WTC11 (cell line): ENCODE measurements around the gene LMTK2. TPM values are rescaled to one million over a fixed set of nuclear protein-coding genes. Genes with fewer than 3 reads are reported as not detected.
A peak's percentile ranks its signal among the peaks of the same experiment; 100 is the strongest.

ENCODE experiments used
- ATAC-seq: fragments of 200-7000 bp; cut with Tn5 transposase; 2 replicates; pipeline ENCODE4 v1.10.0; 2021; ENCODE audit warnings: mild to moderate bottlenecking, moderate library complexity
- CTCF ChIA-PET: fragments of 300-600 bp; sonication (Branson Sonifier 250); formaldehyde crosslinking; loops from one replicate; lab custom pipeline; 2021; ENCODE audit warnings: antibody characterized with exemption; lab: Charles Lee
- POLR2A ChIA-PET: fragments of 350-600 bp; sonication (Branson Sonifier 250); formaldehyde crosslinking; loops from one replicate; lab custom pipeline; 2021; ENCODE audit warnings: antibody characterized with exemption; lab: Charles Lee
- DNase-seq: peaks from one replicate; pipeline ENCODE4 v3.0.0; 2021; ENCODE audit warnings: low spot score
- H3K27ac Mint-ChIP-seq: 2 replicates; pipeline ENCODE4 v1.8.0; 2021; ENCODE audit warnings: mixed read lengths
- H3K27me3 Mint-ChIP-seq: 2 replicates; pipeline ENCODE4 v1.8.0; 2021; ENCODE audit warnings: low read depth, mild to moderate bottlenecking, moderate library complexity, mixed read lengths
- H3K36me3 Mint-ChIP-seq: 2 replicates; pipeline ENCODE4 v1.8.0; 2021; ENCODE audit warnings: mixed read lengths
- H3K4me1 Mint-ChIP-seq: 2 replicates; pipeline ENCODE4 v1.8.0; 2022; ENCODE audit warnings: mixed read lengths
- H3K4me3 Mint-ChIP-seq: 2 replicates; pipeline ENCODE4 v1.8.0; 2021; ENCODE audit warnings: mild to moderate bottlenecking, moderate library complexity, mixed read lengths
- H3K9me3 Mint-ChIP-seq: 2 replicates; pipeline ENCODE4 v1.8.0; 2021; ENCODE audit warnings: mixed read lengths
- E2F4 ChIP-seq: sonication (generic); formaldehyde crosslinking; IDR thresholded peaks from 2 replicates; pipeline ENCODE4 v1.8.1; 2022; ENCODE audit warnings: low read depth, mild to moderate bottlenecking, moderate library complexity, missing genetic modification reagents, borderline replicate concordance
- EMX1 ChIP-seq: fragments of 250-450 bp; sonication (Bioruptor Pico); IDR thresholded peaks from 2 replicates; pipeline ENCODE4 v1.8.0; 2021; ENCODE audit warnings: mild to moderate bottlenecking
- ESRRA ChIP-seq: sonication (generic); formaldehyde crosslinking; IDR thresholded peaks from 2 replicates; pipeline ENCODE4 v1.8.1; 2022; ENCODE audit warnings: mild to moderate bottlenecking, missing genetic modification reagents, borderline replicate concordance
- FOXP1 ChIP-seq: sonication (generic); formaldehyde crosslinking; IDR thresholded peaks from 2 replicates; pipeline ENCODE4 v1.8.0; 2022; ENCODE audit warnings: missing genetic modification reagents, mild to moderate bottlenecking, moderate library complexity, borderline replicate concordance
- IRF1 ChIP-seq: sonication (generic); formaldehyde crosslinking; IDR thresholded peaks from 2 replicates; pipeline ENCODE4 v1.8.0; 2023; ENCODE audit warnings: missing genetic modification reagents
- NFATC4 ChIP-seq: fragments of 250-450 bp; sonication (Bioruptor Pico); IDR thresholded peaks from 2 replicates; pipeline ENCODE4 v1.9.0; 2021; ENCODE audit warnings: mild to moderate bottlenecking
- RELA ChIP-seq: sonication (generic); formaldehyde crosslinking; IDR thresholded peaks from 2 replicates; pipeline ENCODE4 v1.8.1; 2022; ENCODE audit warnings: missing genetic modification reagents, mild to moderate bottlenecking, borderline replicate concordance
- TCF7 ChIP-seq: sonication (generic); formaldehyde crosslinking; IDR thresholded peaks from 2 replicates; pipeline ENCODE4 v1.8.0; 2022; ENCODE audit warnings: mild to moderate bottlenecking, low read depth, missing genetic modification reagents, moderate library complexity
- ZNF121 ChIP-seq: sonication (generic); formaldehyde crosslinking; IDR thresholded peaks from 2 replicates; pipeline ENCODE4 v1.8.0; 2023; ENCODE audit warnings: missing genetic modification reagents
- ZNF138 ChIP-seq: sonication (generic); formaldehyde crosslinking; conservative IDR thresholded peaks from 2 replicates; pipeline ENCODE4 v1.8.1; 2022; ENCODE audit warnings: mild to moderate bottlenecking, moderate library complexity, missing genetic modification reagents
- ZNF281 ChIP-seq: sonication (generic); formaldehyde crosslinking; IDR thresholded peaks from 2 replicates; pipeline ENCODE4 v1.8.0; 2023; ENCODE audit warnings: mild to moderate bottlenecking, missing genetic modification reagents
- ZNF396 ChIP-seq: fragments of 250-450 bp; sonication (Bioruptor Pico); IDR thresholded peaks from 2 replicates; pipeline ENCODE4 v1.8.0; 2021; ENCODE audit warnings: mild to moderate bottlenecking, moderate library complexity, borderline replicate concordance
- ZNF532 ChIP-seq: fragments of 250-450 bp; sonication (Bioruptor Pico); IDR thresholded peaks from 2 replicates; pipeline ENCODE4 v1.9.0; 2021; ENCODE audit warnings: mild to moderate bottlenecking, borderline replicate concordance
- total RNA-seq: library from RNA; stranded (reverse); gene quantifications from 3 replicates; pipeline ENCODE4 v1.2.3, GENCODE V29; 2021
- TF ChIP-seq, protein P1 (sequence below): fragments of 250-450 bp; sonication (Bioruptor Pico); IDR thresholded peaks from 2 replicates; pipeline ENCODE4 v1.8.0; 2021; ENCODE audit warnings: mild to moderate bottlenecking
- TF ChIP-seq, protein P2 (sequence below): sonication (generic); formaldehyde crosslinking; IDR thresholded peaks from 2 replicates; pipeline ENCODE4 v1.8.0; 2022; ENCODE audit warnings: mild to moderate bottlenecking, missing genetic modification reagents

The LMTK2 gene
- total RNA-seq, 1 experiment from 2014 or later = 24.3 TPM

DNA sequence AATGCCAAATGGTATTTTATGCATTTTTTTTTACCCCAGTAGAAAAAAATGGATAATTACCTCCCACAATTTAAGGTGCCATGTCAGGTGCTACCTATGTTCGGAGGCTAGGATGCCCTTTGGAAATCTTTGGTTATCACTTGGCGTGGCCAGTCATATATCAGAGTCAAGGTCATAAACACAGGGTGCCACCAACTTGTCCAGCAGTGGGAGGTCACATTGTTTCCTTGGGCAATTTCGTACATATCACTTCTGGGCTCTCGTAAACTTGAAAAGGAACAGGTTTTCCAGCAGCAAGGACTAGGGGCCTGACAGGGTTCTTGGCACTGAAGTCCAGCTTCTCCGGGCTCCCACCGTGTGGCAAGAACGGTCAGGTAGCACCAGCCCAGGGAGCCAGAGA lies 56.6 kb downstream of the LMTK2 start (continued):
- TF ChIP-seq ZNF281 (CRISPR knock-in tag) = no peak
- TF ChIP-seq, protein P1, sequence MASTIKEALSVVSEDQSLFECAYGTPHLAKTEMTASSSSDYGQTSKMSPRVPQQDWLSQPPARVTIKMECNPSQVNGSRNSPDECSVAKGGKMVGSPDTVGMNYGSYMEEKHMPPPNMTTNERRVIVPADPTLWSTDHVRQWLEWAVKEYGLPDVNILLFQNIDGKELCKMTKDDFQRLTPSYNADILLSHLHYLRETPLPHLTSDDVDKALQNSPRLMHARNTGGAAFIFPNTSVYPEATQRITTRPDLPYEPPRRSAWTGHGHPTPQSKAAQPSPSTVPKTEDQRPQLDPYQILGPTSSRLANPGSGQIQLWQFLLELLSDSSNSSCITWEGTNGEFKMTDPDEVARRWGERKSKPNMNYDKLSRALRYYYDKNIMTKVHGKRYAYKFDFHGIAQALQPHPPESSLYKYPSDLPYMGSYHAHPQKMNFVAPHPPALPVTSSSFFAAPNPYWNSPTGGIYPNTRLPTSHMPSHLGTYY (CRISPR knock-in tag) = no peak

DNA sequence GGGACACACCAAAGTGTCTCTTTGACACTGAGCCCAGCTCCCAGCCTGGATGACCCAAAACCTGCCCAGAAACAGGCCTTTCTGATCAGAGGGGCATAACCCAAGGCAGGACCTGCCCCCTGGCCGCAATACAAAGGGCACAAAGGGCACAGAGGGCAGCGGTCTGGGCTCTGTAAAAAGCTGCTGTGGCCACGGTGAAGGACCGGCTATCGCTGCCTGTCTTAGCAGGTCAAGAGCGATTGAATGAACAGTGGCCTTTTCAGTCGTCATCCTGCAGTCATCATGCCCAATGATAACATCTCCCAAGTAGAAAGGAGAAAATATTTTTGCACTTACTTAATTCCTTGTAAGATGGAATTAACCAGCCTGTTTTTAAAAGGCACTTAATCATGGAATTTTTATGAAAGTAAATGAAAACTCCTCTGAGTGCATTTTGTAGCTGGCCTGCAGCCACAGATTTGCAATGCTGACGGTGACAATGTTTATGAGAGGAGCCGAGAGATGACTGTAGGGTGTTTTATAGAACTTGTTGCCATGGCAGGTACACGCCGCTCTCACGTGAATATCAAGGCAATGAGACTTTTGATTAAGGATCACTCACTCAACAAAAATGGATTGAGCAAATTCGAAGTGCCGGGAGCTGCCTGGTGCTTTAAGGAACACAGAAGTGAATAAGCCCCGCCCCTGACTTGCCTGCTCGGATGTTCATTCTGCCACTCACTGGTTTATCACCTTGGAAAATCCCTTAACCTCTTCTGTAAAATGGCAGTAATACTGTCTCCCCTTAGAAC lies 57.2 kb downstream of the LMTK2 start:
- H3K36me3 Mint-ChIP-seq = peaks cover 5% of the 10 kb centered on the region; the same call in 1 of the 2 replicates
- no peak overlapping the region for H3K4me3 Mint-ChIP-seq
- CTCF ChIA-PET = interaction anchor here (1.2 to 6.0 kb wide), 5 partner anchors 54 to 151 kb away, joined by 4 to 256 read pairs (median 21); partner anchors contain the start of gene LMTK2
- H3K27ac Mint-ChIP-seq = 0 out of 2 replicates have a peak overlapping the region, but pooled peaks have one; percentile 53
- ATAC-seq (no peak), DNase-seq (no peak)
- peaks cover 20% of the 10 kb centered on the region for H3K4me1 Mint-ChIP-seq
- TF ChIP-seq EMX1 (CRISPR knock-in tag) = no peak
- TF ChIP-seq ZNF532 (CRISPR knock-in tag) = no peak
- no peak for TF ChIP-seq IRF1
- H3K9me3 Mint-ChIP-seq = no peaks in the 10 kb centered on the region
- POLR2A ChIA-PET = no interaction called here
- H3K27me3 Mint-ChIP-seq = no peaks in the 10 kb centered on the region

- no peak overlapping the region for H3K4me3 Mint-ChIP-seq
- CTCF ChIA-PET = interaction anchor here (0.5 to 6.0 kb wide), 24 partner anchors 9 to 293 kb away, joined by 3 to 256 read pairs (median 5); partner anchors contain the start of gene LMTK2
- TF ChIP-seq FOXP1 (CRISPR knock-in tag) = 0 out of 2 replicates have a peak, but pooled peaks have one; percentile 42
- TF ChIP-seq ZNF396 (CRISPR knock-in tag) = no peak
- TF ChIP-seq, protein P2, sequence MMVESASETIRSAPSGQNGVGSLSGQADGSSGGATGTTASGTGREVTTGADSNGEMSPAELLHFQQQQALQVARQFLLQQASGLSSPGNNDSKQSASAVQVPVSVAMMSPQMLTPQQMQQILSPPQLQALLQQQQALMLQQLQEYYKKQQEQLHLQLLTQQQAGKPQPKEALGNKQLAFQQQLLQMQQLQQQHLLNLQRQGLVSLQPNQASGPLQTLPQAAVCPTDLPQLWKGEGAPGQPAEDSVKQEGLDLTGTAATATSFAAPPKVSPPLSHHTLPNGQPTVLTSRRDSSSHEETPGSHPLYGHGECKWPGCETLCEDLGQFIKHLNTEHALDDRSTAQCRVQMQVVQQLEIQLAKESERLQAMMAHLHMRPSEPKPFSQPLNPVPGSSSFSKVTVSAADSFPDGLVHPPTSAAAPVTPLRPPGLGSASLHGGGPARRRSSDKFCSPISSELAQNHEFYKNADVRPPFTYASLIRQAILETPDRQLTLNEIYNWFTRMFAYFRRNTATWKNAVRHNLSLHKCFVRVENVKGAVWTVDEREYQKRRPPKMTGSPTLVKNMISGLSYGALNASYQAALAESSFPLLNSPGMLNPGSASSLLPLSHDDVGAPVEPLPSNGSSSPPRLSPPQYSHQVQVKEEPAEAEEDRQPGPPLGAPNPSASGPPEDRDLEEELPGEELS (CRISPR knock-in tag) = no peak
- TF ChIP-seq E2F4 (CRISPR knock-in tag) = no peak
- TF ChIP-seq NFATC4 (CRISPR knock-in tag) = no peak
- TF ChIP-seq ZNF138 (CRISPR knock-in tag) = no peak
- no peak for TF ChIP-seq RELA (CRISPR knock-in tag)
- TF ChIP-seq ZNF121 (CRISPR knock-in tag) = no peak
- no peak for TF ChIP-seq ESRRA
- TF ChIP-seq TCF7 (CRISPR knock-in tag) = no peak
These were observed 59.4 kb downstream of the LMTK2 start for GRCh38 chr7:98165827-98166667.

More at GRCh38 chr7:98165827-98166667, 59.4 kb downstream of the LMTK2 start:
- no peaks in the 10 kb centered on the region for H3K9me3 Mint-ChIP-seq
- no peaks in the 10 kb centered on the region for H3K36me3 Mint-ChIP-seq
- ATAC-seq (peak; percentile 86), DNase-seq (peak; percentile 80)
- no peaks in the 10 kb centered on the region for H3K27me3 Mint-ChIP-seq
- POLR2A ChIA-PET = no interaction called here
- H3K4me1 Mint-ChIP-seq = peaks cover 26% of the 10 kb centered on the region
- peak overlapping the region; percentile 76; the same call in 1 of the 2 replicates for H3K27ac Mint-ChIP-seq
